Bronchial epithelial cell (primary cell): ENCODE data around the gene NKX2-1. TPM values are rescaled to one million over a fixed set of nuclear protein-coding genes. Genes with fewer than 3 reads are reported as not detected.

Experiments
- DNase-seq: peaks from one replicate; pipeline ENCODE4 v3.0.0-alpha.2; 2010; ENCODE audit warnings: low read depth
- FAIRE-seq: peaks from 2 replicates; lab custom pipeline; 2011; peaks lifted over from hg19 to GRCh38; lab: Jason Lieb, UNC
- H3K27me3 ChIP-seq: 2 replicates; pipeline ENCODE4 v1.5.1; 2011; ENCODE audit warnings: low read length; ENCODE audit not compliant: control insufficient read depth, insufficient read depth
- H3K36me3 ChIP-seq: 2 replicates; pipeline ENCODE4 v1.5.1; 2011; ENCODE audit warnings: low read length; ENCODE audit not compliant: control insufficient read depth, insufficient read depth
- H3K4me3 ChIP-seq: 2 replicates; pipeline ENCODE4 v1.5.1; 2011; ENCODE audit warnings: mild to moderate bottlenecking, low read depth, low read length, control low read depth
- CTCF ChIP-seq: IDR thresholded peaks from 2 replicates; pipeline ENCODE4 v1.5.1; 2011; ENCODE audit warnings: mild to moderate bottlenecking, moderate library complexity, low read length, control low read depth, inconsistent platforms; ENCODE audit not compliant: insufficient read depth, severe bottlenecking
- total RNA-seq: library from RNA; depleted of rRNA; stranded (reverse); fragments of >200 nt; gene quantifications from 2 replicates; pipeline ENCODE4 v1.2.1, GENCODE V29; 2014

Gene NKX2-1
- total RNA-seq, 1 donor from 2014 or later: 6.6 TPM

- Histone ChIP-seq H3K36me3 (no peaks in the 10 kb centered on the region), H3K4me3 (no peak overlapping the region), H3K27me3 (no peaks in the 10 kb centered on the region)
- FAIRE-seq (no peak), DNase-seq (no peak)
- no peak for TF ChIP-seq CTCF
Observed at GRCh38 chr14:36474593-36474992, 45.4 kb downstream of the NKX2-1 start.

GRCh38 chr14:36471431-36471830 is 48.6 kb downstream of the NKX2-1 start:
- Histone ChIP-seq H3K36me3 (no peaks in the 10 kb centered on the region), H3K4me3 (no peak overlapping the region), H3K27me3 (no peaks in the 10 kb centered on the region)
- FAIRE-seq: no peak
- no peak for DNase-seq
- no peak for TF ChIP-seq CTCF

GRCh38 chr14:36467332-36467731 is 52.7 kb downstream of the NKX2-1 start:
- H3K27me3 ChIP-seq: no peaks in the 10 kb centered on the region
- FAIRE-seq (no peak), DNase-seq (peak; percentile 67)
- TF ChIP-seq CTCF: no peak
- H3K36me3 ChIP-seq: no peaks in the 10 kb centered on the region
- no peak overlapping the region for H3K4me3 ChIP-seq

Other genes starting within 250 kb of the NKX2-1 start
- 5.8 and 6.8 TPM in 2 replicates for gene MBIP, start 199.6 kb downstream of the NKX2-1 start, total RNA-seq
- 0.26 and 1.7 TPM in 2 replicates for gene NKX2-8, start 62.4 kb upstream of the NKX2-1 start, total RNA-seq
- gene PAX9, start 141.6 kb upstream of the NKX2-1 start, total RNA-seq: 9.7 and 18.4 TPM in 2 replicates